Neuronal stem cell (in vitro differentiated cells): ENCODE data around the gene LTB4R.

ENCODE experiments used
- DNase-seq: peaks from one replicate; pipeline ENCODE4 v3.0.0-alpha.2; 2013; ENCODE audit warnings: low spot score
- H2AFZ ChIP-seq: one replicate; pipeline ENCODE4 v1.6.1; 2013; ENCODE audit warnings: mild to moderate bottlenecking, low read length, inconsistent platforms
- H2AK5ac ChIP-seq: 2 replicates; pipeline ENCODE4 v1.6.1; 2013; ENCODE audit warnings: low read depth, mild to moderate bottlenecking, inconsistent platforms, low read length, moderate library complexity, mixed read lengths
- H2BK120ac ChIP-seq: 2 replicates; pipeline ENCODE4 v1.6.1; 2013; ENCODE audit warnings: low read depth, mild to moderate bottlenecking, inconsistent platforms, low read length, moderate library complexity, mixed read lengths
- H2BK12ac ChIP-seq: one replicate; pipeline ENCODE4 v1.6.1; 2013; ENCODE audit warnings: low read length, inconsistent platforms
- H2BK15ac ChIP-seq: 2 replicates; pipeline ENCODE4 v1.6.1; 2013; ENCODE audit warnings: mild to moderate bottlenecking, low read length, inconsistent platforms, mixed read lengths
- H2BK5ac ChIP-seq: one replicate; pipeline ENCODE4 v1.6.1; 2013; ENCODE audit warnings: inconsistent platforms, mild to moderate bottlenecking, low read length, moderate library complexity
- H3K14ac ChIP-seq: one replicate; pipeline ENCODE4 v1.6.1; 2013; ENCODE audit warnings: low read length, inconsistent platforms
- H3K18ac ChIP-seq: 2 replicates; pipeline ENCODE4 v1.6.1; 2013; ENCODE audit warnings: low read length, inconsistent platforms
- H3K23ac ChIP-seq: 2 replicates; pipeline ENCODE4 v1.6.1; 2013; ENCODE audit warnings: low read depth, mild to moderate bottlenecking, mixed read lengths, low read length, inconsistent platforms; ENCODE audit not compliant: poor library complexity
- H3K27ac ChIP-seq: replicated peaks from 3 replicates; pipeline ENCODE4 v1.5.1; 2013; ENCODE audit warnings: low read length, inconsistent platforms
- H3K27me3 ChIP-seq, 3 experiments: 2 replicates each; pipeline ENCODE4 v1.6.1; 2013; ENCODE audit warnings: low read length in 3 of 3, mild to moderate bottlenecking in 2 of 3, inconsistent platforms in 1 of 3, low read depth in 1 of 3, mixed read lengths in 1 of 3, moderate library complexity in 1 of 3; ENCODE audit not compliant: control insufficient read depth in 3 of 3, insufficient read depth in 3 of 3
- H3K36me3 ChIP-seq, 2 donors: replicated peaks in 1 of 2; 2 replicates each; pipeline ENCODE4 v1.6.1; 2013; ENCODE audit warnings: low read length in 2 of 2; ENCODE audit not compliant: control insufficient read depth in 2 of 2, insufficient read depth in 2 of 2
- H3K4ac ChIP-seq: 2 replicates; pipeline ENCODE4 v1.6.1; 2013; ENCODE audit warnings: inconsistent platforms, mild to moderate bottlenecking, low read length, moderate library complexity
- H3K4me1 ChIP-seq, 2 donors: 1 replicate in 1 of 2; 2 replicates in 1 of 2; pipeline ENCODE4 v1.6.1; 2013; ENCODE audit warnings: low read length in 2 of 2, low read depth in 1 of 2; ENCODE audit not compliant: control insufficient read depth in 2 of 2, insufficient read depth in 1 of 2
- H3K4me2 ChIP-seq: one replicate; pipeline ENCODE4 v1.6.1; 2013; ENCODE audit warnings: mild to moderate bottlenecking, low read length, inconsistent platforms; ENCODE audit not compliant: insufficient read depth, poor library complexity, severe bottlenecking
- H3K4me3 ChIP-seq, 2 donors: 2 replicates each; pipeline ENCODE4 v1.5.1; 2013; ENCODE audit warnings: low read length in 2 of 2, mild to moderate bottlenecking in 2 of 2, inconsistent platforms in 1 of 2, moderate library complexity in 1 of 2
- H3K79me1 ChIP-seq: one replicate; pipeline ENCODE4 v1.6.1; 2013; ENCODE audit warnings: low read depth, mild to moderate bottlenecking, inconsistent platforms, low read length, moderate library complexity
- H3K9ac ChIP-seq: one replicate; pipeline ENCODE4 v1.6.1; 2013; ENCODE audit warnings: mild to moderate bottlenecking, low read depth, low read length, inconsistent platforms; ENCODE audit not compliant: poor library complexity
- H3K9me3 ChIP-seq, 2 donors: replicated peaks in 1 of 2; 2 replicates each; pipeline versions ENCODE3 to v1.6.1; 2013; ENCODE audit warnings: low read length in 2 of 2, mild to moderate bottlenecking in 2 of 2, inconsistent platforms in 1 of 2, low read depth in 1 of 2, mixed read lengths in 1 of 2, moderate library complexity in 1 of 2; ENCODE audit not compliant: control insufficient read depth in 2 of 2, insufficient read depth in 1 of 2
- H4K8ac ChIP-seq: one replicate; pipeline ENCODE4 v1.6.1; 2013; ENCODE audit warnings: low read depth, mild to moderate bottlenecking, inconsistent platforms, low read length, moderate library complexity
- H4K91ac ChIP-seq: one replicate; pipeline ENCODE4 v1.6.1; 2013; ENCODE audit warnings: low read length, low read depth, mild to moderate bottlenecking, inconsistent platforms; ENCODE audit not compliant: poor library complexity
- WGBS, 2 donors: extraction: QIAGEN DNeasy Blood & Tissue Kit; methylation state at CpG; one replicate each; pipeline ENCODE4 v1.1.7; 2013; ENCODE audit warnings: missing lambda C conversion rate in 2 of 2, mixed read lengths in 1 of 2; ENCODE audit not compliant: insufficient read length in 2 of 2, insufficient replicate concordance in 1 of 2; ENCODE audit errors: extremely low coverage in 2 of 2; 5-methylcytosine and 5-hydroxymethylcytosine counted together

LTB4R gene

GRCh38 chr14:24283796-24284460, 27.4 kb upstream of the LTB4R start:
- DNase-seq = no peak
- no CpG with 5 or more reads among the region's 5 CpGs for WGBS, 2 donors
- no peak overlapping the region for H2BK120ac ChIP-seq

GRCh38 chr14:24284501-24285035, 26.7 kb upstream of the LTB4R start:
- Histone ChIP-seq H2BK120ac (no peak overlapping the region), H2AFZ (no peak overlapping the region), H3K27ac (no peak overlapping the region), H4K8ac (no peak overlapping the region), H3K4me2 (no peak overlapping the region), H3K18ac (no peak overlapping the region), H3K14ac (no peak overlapping the region), H2BK5ac (no peak overlapping the region), H2BK12ac (no peak overlapping the region), H2AK5ac (no peak overlapping the region), H4K91ac (no peak overlapping the region), H3K9me3 (no peaks in the 10 kb centered on the region), H3K27me3 (no peaks in the 10 kb centered on the region), H2BK15ac (no peak overlapping the region), H3K9ac (no peak overlapping the region), H3K4me3 (no peak overlapping the region), H3K4me1 (peaks cover 0 to 3% of the 10 kb centered on the region in 2 donors), H3K23ac (no peak overlapping the region), H3K4ac (no peak overlapping the region), H3K79me1 (no peaks in the 10 kb centered on the region), H3K36me3 (peaks cover 0 to 1% of the 10 kb centered on the region in 2 donors)
- DNase-seq = no peak
- WGBS, 2 donors = no CpG with 5 or more reads among the region's 11 CpGs

More at GRCh38 chr14:24283796-24284460, 27.4 kb upstream of the LTB4R start:
- Histone ChIP-seq H3K27me3 (no peaks in the 10 kb centered on the region), H3K79me1 (no peaks in the 10 kb centered on the region), H3K36me3 (no peaks in the 10 kb centered on the region), H3K27ac (no peak overlapping the region), H3K4me3 (no peak overlapping the region), H3K14ac (no peak overlapping the region), H3K4me2 (no peak overlapping the region), H3K9me3 (no peaks in the 10 kb centered on the region), H4K91ac (no peak overlapping the region), H2AK5ac (no peak overlapping the region), H3K4me1 (peaks cover 0 to 3% of the 10 kb centered on the region in 2 donors), H4K8ac (no peak overlapping the region), H3K18ac (no peak overlapping the region), H2AFZ (no peak overlapping the region), H2BK5ac (no peak overlapping the region), H3K23ac (no peak overlapping the region), H2BK15ac (no peak overlapping the region), H3K9ac (peak overlapping the region; percentile 32), H3K4ac (no peak overlapping the region), H2BK12ac (peak overlapping the region; percentile 50)

GRCh38 chr14:24285351-24285750, 26.0 kb upstream of the LTB4R start:
- WGBS, 2 donors = no CpG with 5 or more reads among the region's 4 CpGs
- H3K18ac ChIP-seq = no peak overlapping the region
- no peak overlapping the region for H3K4ac ChIP-seq
- no peak overlapping the region for H2BK120ac ChIP-seq
- H2BK5ac ChIP-seq = no peak overlapping the region
- no peak for DNase-seq
- no peak overlapping the region for H3K4me3 ChIP-seq
- H4K8ac ChIP-seq = no peak overlapping the region
- H3K27me3 ChIP-seq = no peaks in the 10 kb centered on the region
- H2AFZ ChIP-seq = no peak overlapping the region
- no peak overlapping the region for H3K9ac ChIP-seq
- H3K4me1 ChIP-seq = peaks cover 0 to 3% of the 10 kb centered on the region in 2 donors
- H4K91ac ChIP-seq = no peak overlapping the region
- no peak overlapping the region for H2BK12ac ChIP-seq
- no peak overlapping the region for H3K27ac ChIP-seq
- H3K4me2 ChIP-seq = no peak overlapping the region
- no peak overlapping the region for H2AK5ac ChIP-seq
- H3K14ac ChIP-seq = no peak overlapping the region
- H3K79me1 ChIP-seq = no peaks in the 10 kb centered on the region
- H3K9me3 ChIP-seq = no peaks in the 10 kb centered on the region
- peaks cover 4 to 8% of the 10 kb centered on the region in 2 donors for H3K36me3 ChIP-seq
- no peak overlapping the region for H2BK15ac ChIP-seq
- H3K23ac ChIP-seq = no peak overlapping the region

GRCh38 chr14:24286996-24287395, 24.3 kb upstream of the LTB4R start:
- H2BK15ac ChIP-seq = no peak overlapping the region
- no peak overlapping the region for H3K4ac ChIP-seq
- peaks cover 0 to 3% of the 10 kb centered on the region in 2 donors for H3K4me1 ChIP-seq
- no peak overlapping the region for H3K18ac ChIP-seq
- no peak overlapping the region for H3K23ac ChIP-seq
- H3K14ac ChIP-seq = no peak overlapping the region
- no peak overlapping the region for H3K4me2 ChIP-seq
- no CpG with 5 or more reads among the region's 5 CpGs for WGBS, 2 donors
- no peaks in the 10 kb centered on the region for H3K9me3 ChIP-seq
- H3K4me3 ChIP-seq = no peak overlapping the region
- H2AFZ ChIP-seq = no peak overlapping the region
- H2BK5ac ChIP-seq = no peak overlapping the region
- H3K36me3 ChIP-seq = peaks cover 11 to 24% of the 10 kb centered on the region in 2 donors
- H3K27me3 ChIP-seq = no peaks in the 10 kb centered on the region
- no peak overlapping the region for H3K27ac ChIP-seq
- DNase-seq = no peak
- H3K79me1 ChIP-seq = no peaks in the 10 kb centered on the region
- H2BK120ac ChIP-seq = no peak overlapping the region
- no peak overlapping the region for H4K91ac ChIP-seq
- H2BK12ac ChIP-seq = no peak overlapping the region
- H4K8ac ChIP-seq = no peak overlapping the region
- H3K9ac ChIP-seq = no peak overlapping the region
- H2AK5ac ChIP-seq = no peak overlapping the region
